KMS-11 (cell line): ENCODE measurements around the gene PLB1.
"Not testable (repeated sequence)": the region's sequence is repeated elsewhere in the genome, so short reads cannot be mapped to it uniquely, and the experiment has no call there.

Experiments
- H2AFZ ChIP-seq: fragments of 200-600 bp; sonication (generic); 2 replicates; pipeline ENCODE4 v1.6.1; 2016; ENCODE audit warnings: antibody characterized with exemption, mixed run types, low read depth
- H3K27ac ChIP-seq: fragments of 200-600 bp; sonication (generic); 2 replicates; pipeline ENCODE4 v1.6.1; 2016; ENCODE audit warnings: mild to moderate bottlenecking, mixed run types
- H3K27me3 ChIP-seq: fragments of 200-600 bp; sonication (generic); 2 replicates; pipeline ENCODE4 v1.6.1; 2017; ENCODE audit warnings: mild to moderate bottlenecking, low read depth, mixed run types, moderate library complexity; ENCODE audit not compliant: insufficient read depth
- H3K36me3 ChIP-seq: fragments of 200-600 bp; sonication (generic); 2 replicates; pipeline ENCODE4 v1.6.1; 2017; ENCODE audit warnings: mild to moderate bottlenecking, mixed run types; ENCODE audit not compliant: insufficient read depth
- H3K4me1 ChIP-seq: fragments of 200-600 bp; sonication (generic); 2 replicates; pipeline ENCODE4 v1.6.1; 2016; ENCODE audit warnings: mild to moderate bottlenecking, low read depth, mixed run types; ENCODE audit not compliant: poor library complexity, severe bottlenecking
- H3K4me2 ChIP-seq: fragments of 200-600 bp; sonication (generic); 2 replicates; pipeline ENCODE4 v1.7.0; 2016; ENCODE audit warnings: mild to moderate bottlenecking, mixed run types
- H3K4me3 ChIP-seq: fragments of 200-600 bp; sonication (generic); IDR thresholded peaks from 2 replicates; pipeline ENCODE4 v1.6.1; 2017; ENCODE audit warnings: low read depth, low read length, mixed read lengths; ENCODE audit not compliant: insufficient read depth
- H3K79me2 ChIP-seq: fragments of 200-600 bp; sonication (generic); 2 replicates; pipeline ENCODE4 v1.6.1; 2016; ENCODE audit warnings: low read depth, mixed run types; ENCODE audit not compliant: insufficient read depth
- H3K9ac ChIP-seq: fragments of 200-600 bp; sonication (generic); 2 replicates; pipeline ENCODE4 v1.6.1; 2016; ENCODE audit warnings: mild to moderate bottlenecking, mixed run types
- H4K20me1 ChIP-seq: fragments of 200-600 bp; sonication (generic); 2 replicates; pipeline ENCODE4 v1.6.1; 2016; ENCODE audit warnings: mild to moderate bottlenecking, mixed run types; ENCODE audit not compliant: insufficient read depth
- TF ChIP-seq, protein P1 (sequence below): fragments of 200-600 bp; sonication (generic); conservative IDR thresholded peaks from 2 replicates; pipeline ENCODE4 v1.6.1; 2017; ENCODE audit warnings: low read depth, mild to moderate bottlenecking, antibody characterized with exemption, low read length, moderate library complexity, mixed read lengths

Gene PLB1

DNA sequence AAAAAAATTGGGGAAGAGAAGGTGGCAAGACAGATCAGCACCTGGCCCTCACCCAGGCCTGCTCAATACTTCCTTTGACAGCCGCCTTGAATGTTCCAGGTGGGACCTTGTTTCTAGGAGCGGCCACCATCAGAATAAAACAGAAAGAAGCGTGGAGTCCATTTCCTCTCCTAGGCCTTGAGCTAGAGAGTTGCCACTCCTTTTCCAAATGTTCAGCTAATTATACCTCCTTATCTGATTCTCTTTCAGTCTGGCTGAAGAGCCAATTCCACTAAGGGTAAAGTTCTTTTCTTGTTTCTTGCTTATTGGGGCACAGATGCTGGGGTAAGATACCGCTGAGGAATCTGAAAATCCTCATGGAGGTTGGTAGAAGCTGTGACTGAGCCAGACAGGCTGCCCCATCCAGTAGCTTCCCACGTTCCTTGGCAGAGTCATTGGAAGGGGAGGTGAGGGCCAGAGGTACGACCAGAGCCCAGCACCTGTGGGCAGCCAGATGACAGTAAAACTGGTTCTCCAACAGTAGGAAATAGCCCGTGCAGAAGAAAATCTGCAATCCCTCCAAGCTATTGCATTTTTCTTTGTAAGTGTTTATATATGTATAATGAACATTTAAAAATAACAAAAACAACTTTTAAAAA, 51.5 kb downstream of the PLB1 start:
- Histone ChIP-seq H3K79me2 (no peaks in the 10 kb centered on the region), H4K20me1 (no peaks in the 10 kb centered on the region), H3K4me3 (no peak overlapping the region), H3K4me1 (peaks cover 24% of the 10 kb centered on the region), H3K27ac (no peak overlapping the region), H3K27me3 (no peaks in the 10 kb centered on the region), H3K4me2 (no peak overlapping the region), H2AFZ (no peak overlapping the region), H3K36me3 (no peaks in the 10 kb centered on the region), H3K9ac (no peak overlapping the region)
- TF ChIP-seq, protein P1, sequence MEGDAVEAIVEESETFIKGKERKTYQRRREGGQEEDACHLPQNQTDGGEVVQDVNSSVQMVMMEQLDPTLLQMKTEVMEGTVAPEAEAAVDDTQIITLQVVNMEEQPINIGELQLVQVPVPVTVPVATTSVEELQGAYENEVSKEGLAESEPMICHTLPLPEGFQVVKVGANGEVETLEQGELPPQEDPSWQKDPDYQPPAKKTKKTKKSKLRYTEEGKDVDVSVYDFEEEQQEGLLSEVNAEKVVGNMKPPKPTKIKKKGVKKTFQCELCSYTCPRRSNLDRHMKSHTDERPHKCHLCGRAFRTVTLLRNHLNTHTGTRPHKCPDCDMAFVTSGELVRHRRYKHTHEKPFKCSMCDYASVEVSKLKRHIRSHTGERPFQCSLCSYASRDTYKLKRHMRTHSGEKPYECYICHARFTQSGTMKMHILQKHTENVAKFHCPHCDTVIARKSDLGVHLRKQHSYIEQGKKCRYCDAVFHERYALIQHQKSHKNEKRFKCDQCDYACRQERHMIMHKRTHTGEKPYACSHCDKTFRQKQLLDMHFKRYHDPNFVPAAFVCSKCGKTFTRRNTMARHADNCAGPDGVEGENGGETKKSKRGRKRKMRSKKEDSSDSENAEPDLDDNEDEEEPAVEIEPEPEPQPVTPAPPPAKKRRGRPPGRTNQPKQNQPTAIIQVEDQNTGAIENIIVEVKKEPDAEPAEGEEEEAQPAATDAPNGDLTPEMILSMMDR: no peak

DNA sequence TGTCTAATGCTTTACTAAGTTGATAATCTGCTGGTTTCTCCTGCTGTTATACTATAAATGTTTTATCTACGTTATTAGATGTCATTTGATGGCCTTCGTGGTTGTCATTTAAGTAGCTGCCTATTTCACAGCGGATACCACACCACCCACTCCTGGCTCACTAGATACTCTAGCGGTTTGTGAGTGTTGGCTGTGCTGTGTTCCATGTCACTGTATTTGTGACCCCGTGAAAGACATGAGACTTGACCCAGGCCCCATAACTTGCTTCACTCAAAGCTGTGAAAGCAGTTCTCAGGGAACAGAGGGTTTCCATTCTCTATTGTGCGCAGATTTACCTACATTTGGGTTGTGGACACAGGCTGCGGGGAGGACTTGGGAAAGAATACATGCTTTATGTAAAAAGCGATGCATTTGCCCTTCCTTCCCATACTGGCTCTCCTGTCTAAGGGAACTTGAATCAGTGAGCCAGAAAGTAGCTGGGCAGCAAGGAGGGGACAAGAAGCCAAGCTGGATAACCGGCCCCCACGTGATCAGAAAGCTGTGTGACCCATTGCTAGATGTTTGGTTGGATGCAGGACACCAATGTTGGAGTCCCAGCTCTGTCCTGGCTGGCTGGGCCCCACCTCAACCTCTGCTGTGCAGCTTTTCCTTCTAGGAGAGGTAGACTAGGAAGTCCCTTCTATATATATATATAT, 52.2 kb downstream of the PLB1 start:
- Histone ChIP-seq H3K27ac (no peak overlapping the region), H3K4me1 (peaks cover 24% of the 10 kb centered on the region), H2AFZ (no peak overlapping the region), H3K9ac (no peak overlapping the region), H3K4me3 (no peak overlapping the region), H3K4me2 (no peak overlapping the region), H4K20me1 (no peaks in the 10 kb centered on the region), H3K36me3 (no peaks in the 10 kb centered on the region), H3K27me3 (no peaks in the 10 kb centered on the region), H3K79me2 (no peaks in the 10 kb centered on the region)
- TF ChIP-seq, protein P1: no peak

DNA sequence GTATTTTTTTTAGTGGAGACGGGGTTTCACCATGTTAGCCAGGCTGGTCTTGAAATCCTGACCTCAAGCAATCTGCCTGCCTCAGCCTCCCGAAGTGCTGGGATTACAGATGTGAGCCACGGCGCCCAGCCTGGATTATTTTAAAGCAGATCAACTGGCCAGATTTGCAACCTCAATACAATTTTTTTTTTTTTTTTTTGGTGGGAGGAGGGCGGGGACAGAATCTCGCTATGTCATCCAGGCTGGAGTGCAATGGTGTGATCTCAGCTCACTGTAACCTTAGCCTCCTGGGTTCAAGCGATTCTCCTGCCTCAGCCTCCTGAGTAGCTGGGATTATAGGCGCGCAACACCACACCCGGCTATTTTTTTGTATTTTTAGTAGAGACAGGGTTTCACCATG, 54.5 kb downstream of the PLB1 start:
- H3K27ac ChIP-seq, H3K4me3 ChIP-seq, H4K20me1 ChIP-seq, H3K79me2 ChIP-seq, H2AFZ ChIP-seq, H3K27me3 ChIP-seq, H3K9ac ChIP-seq, H3K4me2 ChIP-seq, H3K36me3 ChIP-seq: not testable (repeated sequence)
- H3K4me1 ChIP-seq: peaks cover 13% of the 10 kb centered on the region

DNA sequence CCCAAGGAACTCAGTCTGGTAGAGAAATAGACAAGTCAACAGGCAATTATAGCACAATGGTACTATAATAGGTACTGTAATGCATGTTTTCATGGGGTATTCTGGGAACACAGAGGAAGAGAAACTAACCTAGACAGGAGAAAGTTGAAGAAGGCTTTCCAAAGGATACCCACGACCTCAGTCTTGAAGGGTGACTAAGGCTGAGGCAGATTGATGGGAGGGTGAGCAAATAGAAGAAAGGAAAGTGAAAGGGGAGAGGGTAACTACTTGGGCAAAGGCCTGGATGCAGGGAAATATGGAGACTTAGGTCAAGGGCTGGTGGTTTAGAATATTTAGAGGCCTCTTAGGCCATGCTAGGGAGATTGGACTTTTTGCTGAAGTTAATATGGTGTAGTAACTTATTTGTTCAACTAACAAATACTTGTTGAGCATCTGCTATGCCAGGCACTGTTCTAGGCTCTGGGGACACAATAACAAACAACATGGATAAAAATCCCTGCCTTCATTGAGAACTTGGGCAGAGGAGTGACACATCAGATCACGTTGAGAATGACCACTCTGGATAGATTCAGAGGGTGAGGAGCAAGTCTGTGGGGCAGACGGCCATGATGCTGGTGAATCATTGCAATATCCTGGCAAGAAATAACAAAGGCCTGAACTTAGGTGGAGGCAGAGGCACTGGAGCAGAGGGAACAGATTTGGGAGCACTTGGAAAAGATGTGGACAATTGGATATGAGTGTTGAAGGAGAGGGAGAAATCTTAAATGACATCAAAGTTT, 56.4 kb downstream of the PLB1 start:
- Histone ChIP-seq H3K4me1 (no peaks in the 10 kb centered on the region), H3K9ac (no peak overlapping the region), H2AFZ (no peak overlapping the region), H4K20me1 (no peaks in the 10 kb centered on the region), H3K27ac (no peak overlapping the region), H3K36me3 (no peaks in the 10 kb centered on the region), H3K27me3 (no peaks in the 10 kb centered on the region), H3K79me2 (no peaks in the 10 kb centered on the region), H3K4me2 (no peak overlapping the region), H3K4me3 (no peak overlapping the region)
- TF ChIP-seq, protein P1: no peak
